GM19324 (cell line): ENCODE measurements around the gene LMAN2L.

Experiments used
- ATAC-seq: cut with Tn5 transposase; IDR thresholded peaks from one replicate; pipeline ENCODE4 v1.9.1; 2021; ENCODE audit warnings: mild to moderate bottlenecking, moderate library complexity; ENCODE audit not compliant: unreplicated experiment, low FRiP score

The LMAN2L gene

DNA sequence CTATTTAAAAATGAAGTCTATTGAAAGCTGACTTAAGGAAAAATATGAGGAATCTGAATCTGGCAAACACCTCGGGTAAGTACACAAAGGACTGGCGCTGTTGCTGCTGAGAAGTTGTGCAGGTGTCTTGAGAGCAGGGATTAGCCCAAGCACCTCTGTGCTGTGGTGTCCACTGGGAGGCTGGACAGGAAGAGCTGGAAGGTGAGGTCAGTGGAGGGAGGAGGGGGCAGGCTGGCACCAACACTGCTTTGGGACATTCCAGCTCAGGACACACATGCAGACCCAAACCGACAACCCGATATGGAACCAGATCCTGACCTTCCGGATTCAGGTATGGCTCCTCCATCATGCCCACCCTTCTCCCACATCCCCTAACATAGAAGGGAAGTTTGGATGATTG is 76.7 kb downstream of the LMAN2L start:
- ATAC-seq: no peak

DNA sequence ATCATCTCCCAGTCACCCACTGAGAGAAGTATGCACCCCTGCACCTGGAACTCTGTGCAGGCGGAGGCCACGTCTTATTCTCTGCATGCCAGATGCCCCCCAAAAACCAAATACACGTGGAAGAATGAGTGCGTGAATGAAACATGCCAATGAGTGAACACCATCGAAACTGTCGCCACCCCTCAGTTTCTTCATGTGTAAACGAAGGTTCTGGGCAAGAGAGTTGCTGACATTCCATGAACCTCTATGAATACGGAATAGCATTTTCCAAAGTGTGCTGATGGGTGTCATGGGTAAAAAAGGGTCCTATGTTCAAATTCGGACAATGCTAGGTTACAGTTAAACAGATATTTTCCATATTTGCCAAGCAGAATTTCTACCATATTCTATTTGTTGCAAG is 77.5 kb downstream of the LMAN2L start:
- no peak for ATAC-seq

DNA sequence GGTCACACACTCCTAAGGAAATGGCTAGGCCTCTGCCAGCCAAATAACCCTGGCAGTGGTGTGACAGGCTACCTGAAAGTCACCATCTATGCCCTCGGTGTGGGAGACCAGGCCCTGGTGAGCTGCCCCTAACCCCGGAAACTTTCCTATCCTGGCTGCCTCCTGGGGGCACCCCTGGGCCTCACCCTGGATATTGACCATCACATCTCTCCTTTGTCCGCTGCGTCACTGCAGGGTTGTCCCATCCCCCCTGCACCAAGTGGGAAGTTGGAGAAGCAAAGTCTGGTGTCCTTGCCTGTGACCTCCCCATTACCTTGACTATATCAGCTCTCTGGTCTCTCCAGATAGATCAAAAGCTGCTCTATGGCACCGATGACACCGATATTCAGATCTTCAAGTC is 78.5 kb downstream of the LMAN2L start:
- no peak for ATAC-seq

DNA sequence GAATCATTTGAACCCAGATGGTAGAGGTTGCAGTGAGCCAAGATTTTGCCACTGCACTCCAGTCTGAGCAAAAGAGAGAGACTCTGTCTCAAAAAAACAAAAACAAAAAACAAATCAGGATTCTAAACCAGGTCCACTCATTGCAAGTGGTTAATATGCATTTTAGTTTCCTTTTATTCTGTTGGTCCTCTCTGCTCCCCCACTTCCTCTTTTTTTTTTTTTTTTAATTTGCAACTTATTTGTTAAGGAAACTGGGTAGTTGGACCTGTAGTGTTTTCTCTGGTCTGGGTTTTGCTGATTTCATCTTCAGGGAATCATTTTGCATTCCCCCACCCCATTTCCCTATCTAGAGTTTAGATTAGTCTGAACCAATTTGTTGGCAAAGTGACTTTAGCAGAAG is 83.3 kb downstream of the LMAN2L start:
- ATAC-seq: no peak
